GM21825 (cell line): ENCODE measurements around the gene ALDH4A1.
A peak's percentile ranks its signal among the peaks of the same experiment; 100 is the strongest.

Experiments used
- ATAC-seq: cut with Tn5 transposase; IDR thresholded peaks from one replicate; pipeline ENCODE4 v1.9.1; 2021; ENCODE audit warnings: mild to moderate bottlenecking, moderate library complexity; ENCODE audit not compliant: unreplicated experiment

The ALDH4A1 gene

DNA sequence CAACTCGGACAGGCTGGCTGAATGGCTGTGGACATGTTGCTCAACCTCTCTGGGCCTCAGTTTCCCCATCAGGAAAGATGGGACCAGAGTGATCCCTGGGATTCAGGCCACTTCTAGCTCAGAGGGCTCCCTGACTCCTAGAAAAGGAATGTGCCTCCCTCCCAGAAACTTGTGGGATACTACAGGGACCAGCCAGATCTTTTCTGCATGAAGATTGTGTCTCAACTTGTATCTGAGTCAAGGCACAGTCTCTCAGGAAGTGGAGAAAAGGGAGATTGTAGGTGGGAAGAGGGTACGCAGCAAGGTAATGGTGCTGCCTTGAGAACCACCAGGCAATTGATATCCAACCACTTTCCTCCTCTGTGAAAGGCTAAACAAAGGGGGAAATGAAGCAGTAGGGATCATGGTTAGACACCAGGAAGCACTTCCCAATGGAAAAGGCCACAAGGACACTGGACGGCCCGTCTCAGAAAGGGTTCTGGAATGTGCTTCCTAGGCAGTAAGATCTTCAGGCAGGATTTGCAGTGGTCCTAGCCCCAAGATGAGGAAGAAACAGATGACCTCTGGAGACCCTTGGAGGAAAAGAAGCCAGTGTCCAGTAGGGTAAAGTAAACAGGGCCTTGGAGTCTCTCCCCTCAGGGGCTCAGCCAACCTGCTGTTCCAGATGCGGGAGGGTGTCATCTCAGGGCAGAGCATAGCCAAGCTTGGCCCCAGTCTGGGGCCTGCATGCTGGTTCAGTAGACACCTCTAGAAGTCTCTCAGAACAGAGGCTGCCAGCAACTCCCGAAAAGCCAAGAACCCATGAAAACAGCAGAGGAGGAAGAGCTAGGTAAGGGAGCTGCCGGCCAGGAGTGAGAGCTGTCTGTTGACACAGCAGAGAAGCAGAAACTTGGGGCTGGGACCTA lies 37.3 kb upstream of the ALDH4A1 start:
- no peak for ATAC-seq

DNA sequence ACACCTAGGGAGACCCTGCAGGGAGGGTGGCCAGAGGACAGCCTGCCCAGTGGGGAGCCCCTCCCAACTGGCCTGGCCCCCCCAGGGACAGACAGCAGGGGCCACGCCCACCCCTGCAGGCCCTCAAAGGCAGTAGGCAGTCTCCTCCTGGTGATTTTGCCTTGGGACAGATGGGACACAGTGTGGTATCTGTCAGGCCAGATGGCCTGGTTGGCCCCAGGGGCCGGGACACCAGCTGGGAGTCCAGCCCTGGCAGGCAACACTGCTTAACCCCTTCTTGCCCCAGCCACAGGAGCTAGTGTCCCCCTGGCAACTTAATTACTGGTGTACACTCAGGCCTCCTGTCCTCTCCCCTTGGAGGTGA lies 36.3 kb upstream of the ALDH4A1 start:
- ATAC-seq, result no peak

DNA sequence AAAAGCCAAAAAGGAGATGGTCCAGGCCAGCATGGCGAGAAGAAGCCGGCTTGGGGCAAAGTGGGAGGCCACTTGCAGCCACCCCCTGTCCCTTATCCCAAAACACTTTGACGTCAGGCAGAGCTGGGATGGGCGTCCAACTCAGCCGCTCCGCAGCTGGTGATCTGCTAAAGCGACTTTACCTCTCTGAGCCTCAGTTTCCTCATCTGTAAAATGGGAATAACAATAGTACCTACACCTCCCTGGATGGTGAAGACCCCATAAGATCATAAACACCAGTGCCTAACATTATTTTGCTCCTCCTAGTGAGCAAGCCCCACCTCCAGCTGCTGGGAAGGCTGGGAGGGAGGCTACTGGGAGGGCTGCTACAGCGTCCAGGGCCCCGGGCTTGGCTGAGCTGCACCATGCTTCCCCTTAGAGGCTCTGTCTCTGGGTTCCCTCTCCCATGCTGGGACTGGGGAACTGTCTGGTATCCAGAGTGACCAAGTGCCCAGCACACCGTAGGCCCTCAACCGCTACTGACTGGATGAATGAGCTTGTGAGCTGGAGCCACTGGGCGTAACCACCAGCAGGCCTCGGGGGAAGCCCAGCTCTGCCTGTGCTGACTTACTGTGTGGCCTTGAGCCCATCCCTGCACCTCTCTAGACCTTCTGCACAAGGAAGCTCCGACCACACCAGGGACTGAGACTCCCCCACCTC lies 35.8 kb upstream of the ALDH4A1 start:
- ATAC-seq, result no peak

DNA sequence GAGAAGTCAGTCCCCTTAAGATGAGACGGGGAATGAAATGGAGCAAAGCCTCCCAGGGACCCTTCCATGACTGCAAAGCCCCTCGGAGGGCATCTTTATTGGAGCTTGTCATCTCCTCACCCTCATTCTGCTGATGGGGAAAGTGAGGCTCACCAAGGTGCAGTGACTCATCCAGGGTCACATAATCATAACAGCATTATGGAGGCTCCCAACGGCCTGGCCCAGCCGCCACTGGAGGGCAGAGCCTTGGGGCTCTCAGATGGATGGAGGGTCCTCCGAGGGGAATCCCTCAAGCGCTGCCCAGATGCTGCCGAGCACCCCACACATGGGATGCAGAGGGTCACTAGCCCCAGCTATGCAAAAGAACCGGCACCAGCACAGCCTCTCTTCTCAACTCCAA lies 35.2 kb upstream of the ALDH4A1 start:
- ATAC-seq, result no peak

DNA sequence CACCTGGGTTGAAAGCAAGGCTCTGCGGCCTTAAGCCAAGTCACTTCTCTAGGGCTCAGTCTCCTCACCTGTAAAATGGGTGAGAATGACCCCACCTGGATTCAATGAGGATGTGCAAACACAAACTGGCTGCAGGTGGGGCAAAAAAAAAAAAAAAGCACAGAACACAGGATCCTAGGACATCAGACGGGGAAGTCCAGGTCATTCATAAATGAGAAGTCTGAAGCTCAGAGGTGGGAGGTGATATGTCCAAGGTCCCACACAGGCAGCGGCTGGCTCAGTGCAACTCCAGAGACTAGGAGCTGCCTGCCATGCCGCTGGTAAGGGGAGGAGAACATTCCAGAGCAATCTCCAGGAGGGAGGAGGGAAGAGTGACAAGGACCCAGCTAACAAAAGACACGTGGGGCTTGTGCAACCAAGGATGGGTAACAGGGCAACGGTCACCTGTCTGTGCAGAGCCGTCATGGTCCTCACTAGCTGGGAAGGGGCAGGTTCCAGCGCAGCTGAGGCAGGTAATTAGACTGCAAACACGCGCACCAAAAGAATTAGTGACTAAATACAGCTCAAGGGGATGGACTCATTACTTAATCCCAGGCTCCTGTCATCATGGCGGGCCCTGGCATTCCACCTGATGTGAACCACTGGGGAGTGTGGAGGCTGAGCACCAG lies 34.6 kb upstream of the ALDH4A1 start:
- ATAC-seq, result no peak

DNA sequence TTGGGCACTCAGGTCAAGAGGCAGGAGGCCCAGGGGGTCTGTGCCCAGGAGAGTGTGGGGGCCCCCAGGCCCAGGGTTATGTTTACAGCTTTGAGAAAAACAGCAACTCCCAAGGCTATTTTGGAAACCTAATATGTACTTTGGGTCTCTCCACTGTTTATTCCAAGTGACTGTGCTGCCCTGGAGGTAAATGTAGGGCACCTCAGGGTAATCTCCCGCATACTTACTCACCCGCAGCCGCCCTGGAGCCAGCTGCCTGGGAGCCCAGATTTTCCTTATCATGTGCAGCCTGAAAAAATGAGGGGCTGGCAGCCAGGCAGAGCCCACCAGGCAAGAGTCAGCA lies 34.1 kb upstream of the ALDH4A1 start:
- no peak for ATAC-seq

DNA sequence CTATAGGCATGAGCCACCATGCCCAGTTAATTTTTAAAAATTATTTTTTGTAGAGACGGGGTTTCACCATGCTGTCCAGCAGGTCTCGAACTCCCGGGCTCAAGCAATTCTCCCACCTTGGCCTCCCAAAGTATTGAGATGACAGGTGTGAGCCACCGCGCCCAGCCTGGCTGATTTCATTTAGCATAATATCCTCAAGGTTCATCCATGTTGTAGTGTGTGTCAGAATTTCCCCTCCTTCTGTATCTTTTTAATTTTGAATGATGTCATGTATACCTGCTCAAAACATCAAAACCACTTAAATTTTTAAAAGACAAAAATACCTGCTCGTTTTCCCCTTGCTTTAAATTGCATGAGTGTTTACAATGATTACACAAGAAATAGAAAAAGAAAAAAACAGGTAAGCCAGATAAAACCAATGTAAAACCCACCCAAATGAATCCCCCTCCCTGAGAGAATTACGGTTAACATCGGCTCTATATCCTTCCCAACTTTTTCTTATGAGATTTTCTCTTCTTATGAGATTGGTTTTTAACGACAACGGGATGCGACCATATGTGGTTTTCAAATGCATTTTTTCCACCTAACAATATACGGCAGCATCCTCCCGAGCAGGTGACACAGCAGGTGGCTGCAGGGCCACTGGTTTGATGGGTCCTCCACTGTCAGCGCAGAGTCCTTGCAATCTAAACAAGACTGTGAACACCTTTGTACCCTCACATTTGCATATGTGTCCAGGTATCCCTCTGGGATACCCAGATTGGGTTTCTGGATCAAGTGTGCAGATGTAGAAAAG lies 32.0 kb upstream of the ALDH4A1 start:
- no peak for ATAC-seq

DNA sequence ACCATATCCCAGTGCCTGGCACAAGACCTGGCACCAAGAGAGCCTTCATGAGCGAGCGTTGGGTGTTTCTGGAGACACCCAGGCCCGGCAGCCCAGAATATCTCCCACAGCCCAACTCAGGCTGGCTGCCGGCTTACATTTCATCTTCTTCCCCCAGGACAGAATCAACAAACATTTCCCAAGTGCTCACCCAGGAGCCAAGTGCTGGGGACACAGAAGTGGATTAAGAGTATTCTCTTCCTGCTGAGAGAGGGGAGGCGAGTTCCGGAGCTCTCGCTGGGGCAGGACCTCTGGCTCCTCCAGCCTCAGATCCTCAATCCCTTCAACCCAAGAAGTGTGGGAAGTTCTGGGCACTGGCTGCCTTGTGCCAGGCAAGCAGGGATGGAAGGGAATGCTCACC lies 30.5 kb upstream of the ALDH4A1 start:
- ATAC-seq, result no peak

DNA sequence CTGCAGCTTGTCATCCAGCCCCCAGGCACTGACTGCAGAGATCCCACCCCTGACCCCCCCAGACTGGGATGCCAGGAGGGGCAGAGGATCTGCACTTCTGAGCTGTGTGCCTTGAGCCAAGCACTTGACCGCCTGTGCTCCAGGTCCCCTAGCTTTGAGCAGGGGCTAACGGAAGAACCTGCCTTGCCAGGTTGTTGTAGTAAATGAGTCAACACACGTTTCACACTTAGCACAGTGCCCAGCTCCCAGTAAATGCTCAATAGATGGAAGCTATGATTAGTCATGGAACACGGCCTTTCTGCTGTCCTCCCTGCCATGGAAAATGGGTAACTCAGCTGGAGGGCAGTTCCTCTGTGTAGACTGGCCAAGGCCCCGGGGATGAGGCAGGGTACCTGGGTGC lies 30.0 kb upstream of the ALDH4A1 start:
- no peak for ATAC-seq

DNA sequence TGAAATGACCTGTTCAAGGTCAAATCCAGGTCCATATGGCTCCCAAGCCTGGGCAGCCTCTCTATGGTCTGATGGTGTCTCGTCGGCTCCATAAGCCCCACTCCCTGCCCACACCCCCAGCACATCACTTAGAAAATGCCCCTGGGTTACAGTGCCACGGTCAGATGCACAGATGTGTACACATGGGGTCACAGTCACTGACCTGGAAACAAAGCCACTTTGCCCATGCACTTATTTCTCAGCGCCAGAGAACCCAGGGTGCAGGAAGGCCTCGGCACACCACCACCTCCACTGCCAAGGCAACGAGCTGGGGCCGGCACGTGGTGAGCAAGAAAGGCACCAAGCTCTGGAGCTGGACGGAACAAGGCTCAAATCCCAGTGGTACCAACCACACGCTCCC lies 29.4 kb upstream of the ALDH4A1 start:
- no peak for ATAC-seq

DNA sequence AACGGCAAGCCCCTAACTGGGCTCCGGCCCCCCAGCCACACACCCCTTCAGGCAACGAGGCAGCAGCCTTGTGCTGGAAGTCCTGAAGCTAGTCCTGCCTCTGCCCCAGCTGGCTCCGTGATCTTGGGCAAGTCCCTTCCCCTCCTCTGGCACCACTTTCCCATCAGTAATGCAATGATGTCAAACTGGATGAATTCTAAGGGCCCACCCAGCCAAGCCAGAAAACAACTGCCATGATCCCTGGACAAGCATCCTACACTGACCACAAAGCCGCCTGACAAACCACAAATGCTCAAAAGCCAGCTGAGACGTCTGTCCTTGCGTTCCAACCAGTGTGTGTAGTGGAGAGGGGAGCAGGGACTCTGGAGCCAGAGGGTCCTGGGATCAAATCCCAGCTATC lies 27.3 kb upstream of the ALDH4A1 start:
- no peak for ATAC-seq

DNA sequence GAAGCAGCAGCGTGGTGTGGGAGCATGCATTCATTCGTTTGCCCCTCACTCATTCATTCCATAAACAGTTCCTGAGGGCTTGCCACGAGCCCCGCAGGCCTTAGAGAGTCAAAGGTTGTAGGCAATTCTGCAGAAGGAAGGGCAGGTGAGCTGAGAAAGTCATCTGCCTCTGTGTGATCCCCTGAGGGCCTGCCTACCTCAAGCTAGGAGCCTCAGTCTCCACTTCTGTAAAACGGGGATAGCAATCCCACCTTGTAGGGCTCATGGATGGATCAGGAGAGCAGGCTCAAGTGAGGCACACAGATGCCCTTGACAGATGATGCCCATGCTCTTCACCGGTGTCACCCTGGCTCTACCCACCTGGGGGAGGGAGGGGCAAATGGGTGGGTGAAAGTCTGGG lies 26.6 kb upstream of the ALDH4A1 start:
- ATAC-seq, result no peak

DNA sequence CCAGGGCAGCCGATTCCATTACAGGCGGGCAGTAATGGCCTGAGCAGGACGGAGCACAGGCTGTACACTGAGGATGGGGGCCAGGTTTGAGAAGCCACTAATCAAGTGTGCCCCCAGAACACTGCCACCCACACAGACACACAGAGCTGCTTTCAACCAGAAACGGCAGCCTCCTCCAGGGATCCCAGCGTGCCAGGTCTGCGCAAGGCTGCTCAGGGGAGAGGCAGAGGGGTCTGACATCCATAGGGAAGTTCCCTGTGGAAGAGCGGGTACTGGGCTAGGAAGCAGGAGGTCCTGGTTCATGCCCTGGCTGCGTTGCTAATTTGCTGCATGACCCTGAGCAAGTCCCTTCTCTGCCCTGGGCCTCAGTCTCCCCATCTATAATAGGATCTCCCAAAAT lies 26.1 kb upstream of the ALDH4A1 start:
- ATAC-seq, result no peak

DNA sequence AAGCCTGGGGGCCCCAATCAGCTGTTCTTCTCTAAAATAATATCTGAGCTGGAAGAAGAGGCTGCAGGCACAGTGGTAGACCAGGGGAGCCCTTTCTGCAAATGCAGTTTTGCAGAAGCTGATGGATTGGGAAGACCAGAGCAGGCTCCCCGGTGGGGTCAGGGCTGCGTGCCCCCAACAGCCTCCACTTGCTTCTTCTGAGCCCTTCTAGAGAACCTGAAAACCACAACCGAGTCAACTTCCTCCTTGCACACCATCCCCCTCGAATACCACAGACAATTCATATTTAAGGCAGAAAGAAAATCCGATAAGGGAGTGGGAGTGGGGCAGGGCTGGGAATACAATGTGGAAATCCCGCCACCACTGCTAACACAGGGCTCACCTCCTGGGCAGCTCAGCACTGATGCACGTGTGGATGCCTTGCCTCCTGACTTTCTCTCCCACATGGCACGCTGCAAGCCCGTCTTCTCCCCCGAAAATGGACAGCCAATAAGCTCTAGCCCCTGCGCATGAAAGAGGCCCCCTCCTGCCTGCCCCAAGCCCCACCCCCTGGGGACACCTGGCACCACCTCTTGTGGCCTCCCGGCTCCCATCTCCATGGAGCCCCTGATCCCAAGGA lies 25.4 kb upstream of the ALDH4A1 start:
- ATAC-seq, result no peak

DNA sequence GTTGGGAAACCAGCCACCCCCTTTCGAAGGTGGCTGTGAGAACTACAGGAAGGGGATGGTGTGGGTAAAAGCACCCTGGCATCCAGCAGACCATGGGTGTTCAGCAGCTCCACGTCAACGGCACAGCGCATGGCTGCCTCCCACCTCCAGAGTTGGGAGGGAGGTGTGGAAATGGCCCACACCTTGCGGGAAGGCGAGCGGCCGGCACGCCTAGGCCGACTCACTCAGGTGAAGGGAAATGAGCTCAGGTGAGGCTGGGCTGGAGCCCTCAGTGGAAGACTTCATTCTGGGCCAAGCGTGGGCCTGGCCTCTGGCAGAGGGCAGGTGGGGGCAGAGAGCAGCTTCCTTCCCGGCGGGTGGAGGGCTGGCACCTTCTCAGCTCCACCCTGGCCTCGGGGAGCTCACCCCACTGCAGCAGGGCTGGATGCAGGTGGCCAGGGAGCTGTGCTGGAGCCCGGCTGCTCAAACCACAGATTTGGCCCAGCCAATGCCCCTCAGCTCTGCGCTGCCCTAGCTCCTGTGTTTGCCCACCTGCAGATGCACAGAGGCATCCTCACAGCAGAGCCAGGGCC lies 24.8 kb upstream of the ALDH4A1 start:
- ATAC-seq, result no peak

DNA sequence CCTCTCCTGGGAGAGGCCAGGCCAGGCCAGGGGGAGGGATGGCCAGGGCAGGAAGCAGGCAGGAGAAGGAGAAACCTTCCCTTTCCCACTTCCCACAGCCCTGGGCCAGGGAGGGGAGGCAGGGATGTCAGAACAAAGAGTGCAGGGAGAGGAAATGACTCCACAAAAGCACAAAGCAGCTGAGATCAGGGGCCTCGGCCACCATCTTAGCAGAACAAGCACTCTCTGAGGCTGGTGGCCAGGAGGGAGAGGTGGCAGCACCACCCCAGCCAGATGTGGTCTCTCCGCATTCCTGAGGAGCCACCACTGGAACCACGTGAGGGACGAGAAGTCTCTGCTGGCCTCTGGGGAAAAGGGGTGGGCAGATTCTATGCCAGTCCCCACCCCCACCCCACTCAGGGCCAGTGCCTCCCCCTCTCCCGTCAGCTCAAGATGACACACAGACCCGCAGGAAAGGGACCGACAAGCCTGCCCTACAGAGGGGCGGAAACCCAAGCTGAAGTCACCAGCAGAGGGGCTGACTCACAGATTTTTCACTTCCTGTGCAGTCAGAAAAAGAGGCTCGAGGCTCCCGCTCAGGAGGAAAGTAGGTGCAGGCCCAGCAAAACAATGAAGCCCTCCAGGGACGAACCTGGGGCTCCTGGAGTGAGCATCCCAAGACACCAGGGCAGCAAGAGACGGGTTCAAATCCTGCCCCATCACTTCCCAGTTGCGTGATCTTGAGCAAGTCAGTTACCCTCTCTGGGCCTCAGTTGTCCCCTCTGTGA lies 24.1 kb upstream of the ALDH4A1 start:
- peak; percentile 72 for ATAC-seq

DNA sequence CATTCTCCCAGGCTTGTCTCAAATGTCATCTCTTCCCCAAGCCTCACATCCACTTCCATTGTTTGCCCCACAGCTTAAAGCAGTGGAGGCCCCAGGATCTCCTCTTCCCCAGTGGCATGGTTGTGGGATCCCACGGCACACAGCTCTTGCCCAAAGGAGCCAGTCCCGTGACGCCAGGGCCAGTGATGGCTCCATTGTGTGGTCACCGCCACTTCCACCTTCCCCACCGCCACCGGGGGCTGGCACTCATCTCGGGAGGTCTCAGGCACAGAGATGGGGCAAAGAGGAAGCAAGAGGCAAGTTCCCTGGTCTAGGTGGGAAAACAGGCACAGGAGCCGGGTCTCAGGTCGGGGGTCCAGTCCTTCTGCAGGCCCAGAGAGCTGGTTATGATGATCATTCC lies 22.9 kb upstream of the ALDH4A1 start:
- no peak for ATAC-seq

DNA sequence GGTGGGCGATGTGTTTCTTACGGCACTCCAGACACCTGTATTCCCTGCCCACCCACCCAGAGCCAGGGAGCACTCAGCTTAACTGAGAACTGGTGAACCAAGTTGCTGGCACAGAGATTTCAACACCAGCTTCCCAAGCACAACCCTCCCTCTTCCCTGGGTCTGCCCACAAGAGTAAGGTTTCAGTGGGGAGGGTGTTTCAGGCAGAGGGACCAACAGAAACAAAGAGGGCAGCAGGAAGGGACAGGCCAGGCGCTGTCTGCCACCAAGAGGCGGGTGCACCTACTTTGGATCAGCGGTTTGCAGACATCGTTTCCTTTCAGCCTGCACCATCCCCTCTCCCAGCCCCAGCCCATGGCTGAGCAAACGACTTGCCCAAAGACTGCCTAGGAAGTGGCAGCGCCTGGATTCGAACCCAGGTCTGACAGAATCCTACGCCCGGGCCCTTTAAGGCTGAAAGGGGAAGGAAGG lies 21.9 kb upstream of the ALDH4A1 start:
- no peak for ATAC-seq

DNA sequence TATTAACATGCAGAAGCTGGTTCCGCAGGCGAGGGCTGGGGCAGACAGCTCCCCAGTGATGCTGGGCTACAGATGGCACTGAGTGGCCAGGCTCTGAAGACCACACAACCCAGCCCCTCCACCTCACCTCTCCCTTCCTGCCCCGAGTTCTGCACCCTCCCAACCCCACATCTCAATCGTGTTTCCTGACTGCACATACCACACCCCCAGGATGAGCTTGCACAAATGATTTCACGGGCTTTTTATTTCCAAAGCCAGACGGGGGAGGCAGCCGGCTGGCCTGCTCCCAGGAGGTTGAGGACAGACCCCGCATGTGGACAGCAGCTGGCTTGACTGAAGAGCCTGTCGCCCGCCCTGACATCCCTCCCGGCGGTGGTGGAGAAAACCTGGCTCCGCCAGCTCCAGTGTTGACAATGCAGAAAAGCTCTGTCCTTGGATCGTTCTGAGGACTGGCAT lies 21.4 kb upstream of the ALDH4A1 start:
- ATAC-seq, result no peak
